Transverse colon (tissue), 4 donors: ENCODE measurements around the gene SLPI. TPM values are rescaled to one million over a fixed set of nuclear protein-coding genes. Genes with fewer than 3 reads are reported as not detected.

Experiments used
- DNase-seq: peaks from one replicate; pipeline ENCODE4 v3.0.0-alpha.2; 2019
- H3K27ac ChIP-seq, 4 donors: fragments of 200-600 bp; sonication (generic); 2 replicates each; pipeline ENCODE4 v1.5.1; 2016 to 2018; ENCODE audit warnings: inconsistent platforms in 4 of 4
- H3K27me3 ChIP-seq: fragments of 200-600 bp; sonication (generic); 2 replicates; pipeline ENCODE4 v1.5.1; 2017; ENCODE audit warnings: inconsistent platforms
- H3K36me3 ChIP-seq, 4 donors: fragments of 200-600 bp; sonication (generic); 2 replicates each; pipeline ENCODE4 v1.5.1; 2017 to 2019; ENCODE audit warnings: inconsistent platforms in 4 of 4
- H3K4me1 ChIP-seq, 4 donors: fragments of 200-600 bp; sonication (generic); 2 replicates each; pipeline ENCODE4 v1.5.1; 2017 to 2020; ENCODE audit warnings: inconsistent platforms in 4 of 4
- H3K4me3 ChIP-seq, 4 donors: fragments of 200-600 bp; sonication (generic); 1 replicate in 1 of 4; 2 replicates in 3 of 4; pipeline versions ENCODE4 v1.5.1 to v1.6.1; 2017 to 2019; ENCODE audit warnings: inconsistent platforms in 4 of 4
- H3K9me3 ChIP-seq, 2 donors: fragments of 200-600 bp; sonication (generic); 2 replicates each; pipeline ENCODE4 v1.5.1; 2017 to 2019; ENCODE audit warnings: inconsistent platforms in 2 of 2
- EP300 ChIP-seq: sonication (generic); formaldehyde crosslinking; IDR thresholded peaks from one replicate; pipeline ENCODE4 v1.6.1; 2017; ENCODE audit warnings: antibody characterized with exemption, low read depth
- POLR2A ChIP-seq: fragments of 450-650 bp; IDR thresholded peaks from one replicate; pipeline ENCODE4 v1.6.1; 2016; ENCODE audit warnings: antibody characterized with exemption, mild to moderate bottlenecking, moderate library complexity
- POLR2AphosphoS5 ChIP-seq, 3 donors: sonication (generic); formaldehyde crosslinking; IDR thresholded peaks; one replicate each; pipeline ENCODE4 v1.6.1; 2016; ENCODE audit warnings: antibody characterized with exemption in 3 of 3
- WGBS, 2 donors: methylation state at CpG; one replicate each; pipeline ENCODE4 v1.1.5; 2018; ENCODE audit warnings: low coverage in 1 of 2; 5-methylcytosine and 5-hydroxymethylcytosine counted together
- in situ Hi-C, 4 donors: fragments of 200-750 bp; cut with MboI; loops; one replicate each; pipeline versions ENCODE4 v1.15.0 to v1.15.1; 2017; ENCODE audit warnings: low sequenced_read_pairs in 3 of 4, low pct_ligation_motif_present in 1 of 4, low pct_unique_long_range_greater_than_20kb in 1 of 4
- intact Hi-C: fragments of 100-400 bp; cut with DNase I; formaldehyde crosslinking; loops from one replicate; pipeline ENCODE4 v1.15.1; 2023; ENCODE audit warnings: low total_unique reads
- total RNA-seq, 4 donors: library from RNA; depleted of rRNA; stranded (reverse); fragments of >200 nt; gene quantifications; one replicate each; pipeline ENCODE4 v1.1.0, GENCODE V29; 2016
- TF ChIP-seq, protein P1 (sequence below), 5 experiments: fragments of 200-600 bp in 3 of 5; fragments of 450-650 bp in 2 of 5; sonication (generic) in 3 of 5; IDR thresholded peaks; 1 replicate in 2 of 5; 2 replicates in 3 of 5; pipeline ENCODE4 v1.5.1; 2016 to 2017; ENCODE audit warnings: antibody characterized with exemption in 5 of 5, inconsistent platforms in 3 of 5, mild to moderate bottlenecking in 2 of 5, moderate library complexity in 1 of 5

Gene SLPI
- total RNA-seq, 4 donors from 2014 or later = 16.1 to 90.3 (median 48.2) TPM

DNA sequence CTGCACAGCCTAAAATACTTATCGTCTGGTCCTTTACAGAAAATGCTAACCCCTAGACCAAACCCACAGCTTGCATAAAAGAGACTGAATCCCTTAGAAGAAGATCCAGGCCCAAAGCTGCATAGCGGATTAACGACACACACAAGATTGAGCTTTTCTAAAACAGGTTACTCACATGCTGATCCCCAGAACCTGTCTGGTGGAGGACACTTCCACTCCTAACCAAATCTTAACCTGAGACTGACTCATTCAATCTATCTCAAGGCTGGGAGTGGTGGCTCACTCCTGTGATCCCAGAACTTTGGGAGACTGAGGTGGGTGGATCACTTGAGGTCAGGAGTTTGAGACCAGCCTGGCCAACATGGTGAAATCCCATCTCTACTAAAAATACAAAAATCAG lies 2.8 kb upstream of the SLPI start:
- H3K27me3 ChIP-seq = peaks cover 5% of the 10 kb centered on the region
- TF ChIP-seq EP300 (no peak), POLR2AphosphoS5 (IDR thresholded peaks at IDR 0.05) (no peak), POLR2A (no peak)
- TF ChIP-seq, protein P1, sequence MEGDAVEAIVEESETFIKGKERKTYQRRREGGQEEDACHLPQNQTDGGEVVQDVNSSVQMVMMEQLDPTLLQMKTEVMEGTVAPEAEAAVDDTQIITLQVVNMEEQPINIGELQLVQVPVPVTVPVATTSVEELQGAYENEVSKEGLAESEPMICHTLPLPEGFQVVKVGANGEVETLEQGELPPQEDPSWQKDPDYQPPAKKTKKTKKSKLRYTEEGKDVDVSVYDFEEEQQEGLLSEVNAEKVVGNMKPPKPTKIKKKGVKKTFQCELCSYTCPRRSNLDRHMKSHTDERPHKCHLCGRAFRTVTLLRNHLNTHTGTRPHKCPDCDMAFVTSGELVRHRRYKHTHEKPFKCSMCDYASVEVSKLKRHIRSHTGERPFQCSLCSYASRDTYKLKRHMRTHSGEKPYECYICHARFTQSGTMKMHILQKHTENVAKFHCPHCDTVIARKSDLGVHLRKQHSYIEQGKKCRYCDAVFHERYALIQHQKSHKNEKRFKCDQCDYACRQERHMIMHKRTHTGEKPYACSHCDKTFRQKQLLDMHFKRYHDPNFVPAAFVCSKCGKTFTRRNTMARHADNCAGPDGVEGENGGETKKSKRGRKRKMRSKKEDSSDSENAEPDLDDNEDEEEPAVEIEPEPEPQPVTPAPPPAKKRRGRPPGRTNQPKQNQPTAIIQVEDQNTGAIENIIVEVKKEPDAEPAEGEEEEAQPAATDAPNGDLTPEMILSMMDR (IDR thresholded peaks at IDR 0.05) = no peak

DNA sequence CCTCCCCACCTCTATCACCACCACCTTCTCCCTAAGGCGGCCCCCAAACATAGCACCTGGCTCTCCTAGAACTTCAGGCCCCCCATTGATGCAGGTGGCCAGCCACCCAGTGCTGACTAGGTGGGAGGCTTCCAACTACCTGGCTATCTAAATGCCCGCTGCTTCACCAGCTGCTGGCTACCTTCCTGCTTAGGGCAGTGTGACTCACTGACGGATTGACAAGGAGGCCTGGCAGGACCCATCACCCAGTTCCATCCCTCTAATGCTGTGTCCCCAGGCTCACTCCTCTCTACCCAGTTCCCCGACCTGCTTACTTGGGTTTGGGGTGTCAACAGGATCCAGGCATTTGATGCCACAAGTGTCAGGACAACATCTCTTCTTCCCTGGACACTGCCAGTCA lies 1.1 kb downstream of the SLPI start:
- H3K4me3 ChIP-seq = no peak overlapping the region
- intact Hi-C loops = no loop called here
- H3K27ac ChIP-seq = no peak overlapping the region

More for the DNA sequence above, 2.8 kb upstream of the SLPI start:
- H3K27ac ChIP-seq = no peak overlapping the region
- H3K36me3 ChIP-seq = no peaks in the 10 kb centered on the region
- in situ Hi-C loops (no loop called here), intact Hi-C loops (no loop called here)
- WGBS, 2 donors = 64 to 93% methylated on average over 3 of the region's 3 CpGs
- H3K4me1 ChIP-seq = peaks cover 5 to 18% (median 14%) of the 10 kb centered on the region in 4 donors
- no peaks in the 10 kb centered on the region for H3K9me3 ChIP-seq
- no peak overlapping the region for H3K4me3 ChIP-seq
- DNase-seq = no peak

DNA sequence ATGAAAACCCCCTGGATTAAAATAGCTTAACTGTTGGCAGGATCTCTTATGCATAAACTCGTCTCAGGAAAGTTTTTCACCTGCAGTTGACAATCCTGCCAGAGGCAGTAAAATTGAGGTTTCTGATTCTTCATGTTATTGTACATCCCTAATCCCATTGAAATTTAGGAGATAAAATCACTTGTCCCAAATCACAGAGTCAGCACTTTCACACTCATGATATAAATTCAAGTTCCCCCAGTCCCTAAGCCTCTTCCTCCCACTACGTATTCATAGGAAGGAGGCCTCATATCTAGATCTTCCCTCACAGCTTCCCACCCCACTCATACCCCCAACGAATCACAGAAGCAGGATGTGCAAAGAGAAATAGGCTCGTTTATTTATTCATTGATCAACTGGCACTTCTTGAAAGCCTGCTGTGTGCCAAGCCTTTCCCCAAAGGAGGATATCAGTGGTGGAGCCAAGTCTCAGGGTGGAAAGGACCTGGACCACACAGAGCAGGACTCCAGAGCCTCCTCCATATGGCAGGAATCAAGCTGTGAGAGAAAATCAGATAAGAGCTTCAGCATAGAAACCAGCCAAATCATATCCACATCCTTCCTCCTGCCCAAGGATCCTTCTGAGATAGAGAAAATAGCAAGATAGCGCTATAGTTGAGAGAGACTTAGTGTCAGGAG lies 2.3 kb downstream of the SLPI start:
- H3K4me1 ChIP-seq = peaks cover 5 to 18% (median 14%) of the 10 kb centered on the region in 4 donors
- in situ Hi-C loops = no loop called here
- H3K36me3 ChIP-seq = no peaks in the 10 kb centered on the region
- TF ChIP-seq EP300 (no peak), POLR2AphosphoS5 (IDR thresholded peaks at IDR 0.05) (no peak), POLR2A (no peak)
- TF ChIP-seq, protein P1 (IDR thresholded peaks at IDR 0.05) = no peak
- intact Hi-C loops = no loop called here
- no peak for DNase-seq
- WGBS, 2 donors = 52 to 57% methylated on average over 5 of the region's 5 CpGs
- peaks cover 13% of the 10 kb centered on the region for H3K27me3 ChIP-seq
- no peak overlapping the region for H3K27ac ChIP-seq
- no peaks in the 10 kb centered on the region for H3K9me3 ChIP-seq
- H3K4me3 ChIP-seq = no peak overlapping the region

More for the DNA sequence above, 1.1 kb downstream of the SLPI start:
- Histone ChIP-seq H3K36me3 (no peaks in the 10 kb centered on the region), H3K4me1 (peaks cover 5 to 18% (median 14%) of the 10 kb centered on the region in 4 donors), H3K27me3 (peaks cover 5% of the 10 kb centered on the region), H3K9me3 (no peaks in the 10 kb centered on the region)
- in situ Hi-C loops = no loop called here
- TF ChIP-seq EP300 (no peak), POLR2AphosphoS5 (IDR thresholded peaks at IDR 0.05) (no peak), POLR2A (no peak)
- TF ChIP-seq, protein P1 (IDR thresholded peaks at IDR 0.05) = no peak
- 93 to 100% methylated on average over 1 to 4 of the region's 4 CpGs for WGBS, 2 donors
- no peak for DNase-seq

DNA sequence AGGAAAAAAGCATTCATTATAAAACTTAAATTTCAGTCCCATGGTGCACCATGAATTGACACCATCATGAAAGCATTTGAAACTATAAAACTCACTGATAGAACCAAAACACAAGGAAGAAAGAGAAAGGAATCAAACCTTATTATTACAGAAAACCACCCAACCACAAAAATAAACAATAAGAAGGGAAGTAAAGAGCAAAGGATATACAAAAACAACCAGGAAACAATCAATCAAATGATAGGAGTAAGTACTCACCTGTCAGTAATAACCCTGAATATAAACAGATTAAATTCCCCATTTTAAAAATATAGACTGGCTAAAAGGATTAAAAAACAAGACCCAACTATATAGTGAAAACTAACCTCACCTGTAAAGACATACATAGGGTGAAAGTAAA lies 5.8 kb downstream of the SLPI start:
- H3K27ac ChIP-seq = no peak overlapping the region

DNA sequence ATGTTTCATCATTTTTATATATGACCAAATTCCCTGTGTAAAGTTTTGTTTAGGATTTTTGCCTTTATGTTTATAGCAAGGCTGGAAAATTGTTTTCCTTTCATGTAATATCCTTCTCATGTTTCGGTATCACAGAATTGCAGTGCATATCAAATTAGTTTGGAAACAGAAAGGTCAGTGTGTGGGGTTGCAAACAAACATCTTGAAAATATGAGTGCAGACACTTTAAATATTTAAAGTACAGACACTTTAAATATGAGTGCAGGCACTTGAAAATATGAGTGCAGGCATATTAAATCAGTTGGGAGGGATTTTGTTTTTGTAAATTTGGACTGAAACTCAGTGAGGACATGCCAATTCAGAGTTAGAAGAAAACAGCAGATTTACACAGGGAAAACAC lies 6.5 kb downstream of the SLPI start:
- intact Hi-C loops = no loop called here
- Histone ChIP-seq H3K9me3 (no peaks in the 10 kb centered on the region), H3K27ac (no peak overlapping the region), H3K27me3 (peaks cover 50% of the 10 kb centered on the region), H3K36me3 (no peaks in the 10 kb centered on the region), H3K4me3 (no peak overlapping the region), H3K4me1 (no peaks in the 10 kb centered on the region)
- WGBS, 2 donors = 33 to 68% methylated on average over 1 of the region's 1 CpG
- TF ChIP-seq POLR2A (no peak), POLR2AphosphoS5 (IDR thresholded peaks at IDR 0.05) (no peak)
- TF ChIP-seq, protein P1 (IDR thresholded peaks at IDR 0.05) = no peak
- in situ Hi-C loops = no loop called here
- DNase-seq = no peak

More for the DNA sequence above, 5.8 kb downstream of the SLPI start:
- Histone ChIP-seq H3K4me1 (peaks cover 0 to under 1% (median 0%) of the 10 kb centered on the region in 4 donors), H3K36me3 (no peaks in the 10 kb centered on the region), H3K9me3 (no peaks in the 10 kb centered on the region), H3K27me3 (peaks cover 45% of the 10 kb centered on the region), H3K4me3 (no peak overlapping the region)
- intact Hi-C loops (no loop called here), in situ Hi-C loops (no loop called here)
- TF ChIP-seq POLR2A = no peak
- no peak for DNase-seq
